GM12878 (cell line): Measurements from ENCODE around the gene INPP5D. TPM values are rescaled to one million over a fixed set of nuclear protein-coding genes. Genes with fewer than 3 reads are reported as not detected.

Experiments
- ATAC-seq: fragments of 200-7000 bp; cut with Tn5 transposase; 3 replicates; pipeline ENCODE4 v1.9.1; 2020; ENCODE audit warnings: mild to moderate bottlenecking, moderate library complexity
- Bru-seq: library from RNA; stranded (reverse); fragments of 400-500 nt; gene quantifications from one replicate; lab custom pipeline; 2021; lab: Mats Ljungman, UMichigan
- BruChase-seq, 2 experiments: library from RNA; stranded (reverse); fragments of 400-500 nt; gene quantifications; one replicate each; lab custom pipeline; 2021; lab: Mats Ljungman, UMichigan
- BruUV-seq: library from RNA; stranded (reverse); fragments of 400-500 nt; replicated peaks from 2 replicates; lab custom pipeline; 2021; lab: Mats Ljungman, UMichigan
- CTCF ChIA-PET: fragments of 300-600 bp; sonication (Branson Sonifier 250); formaldehyde crosslinking; extraction: SDS; loops from one replicate; lab custom pipeline; 2021; ENCODE audit warnings: inconsistent platforms; lab: Yijun Ruan, JAX
- POLR2A ChIA-PET: fragments of 350-600 bp; formaldehyde crosslinking; extraction: SDS; loops from one replicate; lab custom pipeline; 2021; ENCODE audit warnings: inconsistent platforms; lab: Charles Lee
- RAD21 ChIA-PET: fragments of 300-600 bp; sonication (Branson Sonifier 250); formaldehyde crosslinking; loops from one replicate; lab custom pipeline; 2023; ENCODE audit warnings: antibody characterized with exemption; ENCODE audit not compliant: unreplicated experiment; lab: Charles Lee
- SMC1A ChIA-PET: fragments of 300-600 bp; sonication (Branson Sonifier 250); formaldehyde crosslinking; loops from one replicate; lab custom pipeline; 2023; ENCODE audit not compliant: unreplicated experiment, uncharacterized antibody; lab: Charles Lee
- DNase-seq: peaks from one replicate; pipeline ENCODE4 v3.0.0-alpha.2; 2011; ENCODE audit warnings: low read depth, low spot score
- FAIRE-seq: peaks from 3 replicates; lab custom pipeline; 2011; peaks lifted over from hg19 to GRCh38; lab: Jason Lieb, UNC
- H2AFZ ChIP-seq: 2 replicates; pipeline ENCODE4 v1.6.0; 2011; ENCODE audit warnings: low read depth, low read length, control low read depth; ENCODE audit not compliant: control insufficient read depth
- H3K27ac ChIP-seq: 2 replicates; pipeline ENCODE4 v1.5.1; 2011; ENCODE audit warnings: control low read depth; ENCODE audit not compliant: control insufficient read depth, insufficient read depth
- H3K27me3 ChIP-seq, 2 experiments: replicated peaks in 1 of 2; 2 replicates each; pipeline versions ENCODE4 v1.6.0 to v1.6.1; 2011; ENCODE audit warnings: low read length in 1 of 2; ENCODE audit not compliant: control insufficient read depth in 2 of 2, insufficient read depth in 2 of 2
- H3K36me3 ChIP-seq, 2 experiments: 2 replicates each; pipeline ENCODE4 v1.5.1; 2011; ENCODE audit warnings: low read length in 1 of 2; ENCODE audit not compliant: control insufficient read depth in 2 of 2, insufficient read depth in 2 of 2
- H3K4me1 ChIP-seq: 2 replicates; pipeline ENCODE4 v1.6.1; 2011; ENCODE audit warnings: mild to moderate bottlenecking, low read length, moderate library complexity, mixed read lengths; ENCODE audit not compliant: control insufficient read depth, insufficient read depth
- H3K4me2 ChIP-seq: 2 replicates; pipeline ENCODE4 v1.6.0; 2011; ENCODE audit warnings: control low read depth; ENCODE audit not compliant: control insufficient read depth, insufficient read depth
- H3K4me3 ChIP-seq: fragments of 200-600 bp; sonication (generic); 2 replicates; pipeline ENCODE4 v1.5.1; 2016
- H3K79me2 ChIP-seq: 2 replicates; pipeline ENCODE4 v1.6.0; 2011; ENCODE audit warnings: low read length; ENCODE audit not compliant: control insufficient read depth, insufficient read depth
- H3K9ac ChIP-seq: 2 replicates; pipeline ENCODE4 v1.8.0; 2011; ENCODE audit warnings: low read length, control low read depth, mixed read lengths; ENCODE audit not compliant: control insufficient read depth, insufficient read depth
- H3K9me3 ChIP-seq: replicated peaks from 3 replicates; pipeline ENCODE4 v1.5.1; 2011; ENCODE audit warnings: mild to moderate bottlenecking, low read length; ENCODE audit not compliant: control insufficient read depth, insufficient read depth
- H4K20me1 ChIP-seq: 2 replicates; pipeline ENCODE4 v1.6.0; 2011; ENCODE audit not compliant: control insufficient read depth, insufficient read depth
- ATF7 ChIP-seq: fragments of 450-650 bp; IDR thresholded peaks from 2 replicates; pipeline ENCODE4 v1.6.1; 2016; ENCODE audit warnings: low read depth, mild to moderate bottlenecking
- BHLHE40 ChIP-seq, 2 experiments: fragments of 450-650 bp in 1 of 2; IDR thresholded peaks; 2 replicates each; pipeline ENCODE4 v1.6.1; 2011 to 2017; ENCODE audit warnings: low read depth in 2 of 2, borderline replicate concordance in 1 of 2, improper control_type of control experiment in 1 of 2, low read length in 1 of 2, mild to moderate bottlenecking in 1 of 2
- BRCA1 ChIP-seq: IDR thresholded peaks from 2 replicates; pipeline ENCODE4 v1.6.1; 2011; ENCODE audit warnings: low read depth, low read length, improper control_type of control experiment
- EED ChIP-seq: sonication (generic); IDR thresholded peaks from 2 replicates; pipeline ENCODE4 v1.6.1; 2016; ENCODE audit warnings: antibody characterized with exemption, low read depth
- MEF2A ChIP-seq: IDR thresholded peaks from 2 replicates; pipeline ENCODE4 v1.6.1; 2011; ENCODE audit warnings: low read depth, mild to moderate bottlenecking, low read length, moderate library complexity; ENCODE audit not compliant: insufficient read depth
- MTA2 ChIP-seq: fragments of 450-650 bp; IDR thresholded peaks from 2 replicates; pipeline ENCODE4 v1.6.1; 2016; ENCODE audit warnings: low read depth, mild to moderate bottlenecking, moderate library complexity
- POLR2AphosphoS5 ChIP-seq: IDR thresholded peaks from 2 replicates; pipeline ENCODE4 v1.6.1; 2011; ENCODE audit warnings: mild to moderate bottlenecking, low read length, inconsistent platforms
- RAD51 ChIP-seq: fragments of 450-650 bp; IDR thresholded peaks from 2 replicates; pipeline ENCODE4 v1.6.1; 2016; ENCODE audit warnings: moderate library complexity, mild to moderate bottlenecking, inconsistent platforms
- SREBF1 ChIP-seq: IDR thresholded peaks from 2 replicates; pipeline ENCODE4 v1.6.1; 2012; ENCODE audit warnings: mild to moderate bottlenecking, low read length
- WGBS: methylation state at CpG from one replicate; pipeline ENCODE4 v1.1.6; 2016; ENCODE audit warnings: low lambda C conversion rate; ENCODE audit not compliant: insufficient replicate concordance, insufficient coverage; ENCODE audit errors: missing lambda C conversion rate; 5-methylcytosine and 5-hydroxymethylcytosine counted together
- in situ Hi-C: fragments of 300-500 bp; cut with MboI; formaldehyde crosslinking; loops from 9 replicates; pipeline ENCODE4 v1.14.3; 2018; ENCODE audit warnings: mixed read lengths
- intact Hi-C: fragments of 100-400 bp; cut with micrococcal nuclease; formaldehyde crosslinking; loops from one replicate; pipeline ENCODE4 v1.14.2; 2022; ENCODE audit not compliant: unreplicated experiment
- long read RNA-seq, 2 experiments: library from polyadenylated mRNA; unstranded; transcript quantifications; one replicate each; pipeline ENCODE4 v2.0.0, GENCODE V29; 2019 to 2020
- polyA minus RNA-seq, 3 experiments: library from RNA; depleted of rRNA, polyadenylated mRNA; stranded (reverse); fragments of >200 nt; gene quantifications; 2 replicates each; pipeline ENCODE4 v1.2.3, GENCODE V29; 2011
- polyA plus RNA-seq, 11 experiments: library from polyadenylated mRNA; depleted of rRNA in 4 of 11; unstranded in 6 of 11; stranded (reverse) in 5 of 11; fragments of >200 nt; fragmentation: Nextera tagmentation in 4 of 11; fragmentation: Illumina TruSeq in 1 of 11; extraction: Ambion mirVana in 4 of 11; extraction: Trizol in 1 of 11; gene quantifications; 1 replicate in 1 of 11; 2 replicates in 10 of 11; pipeline versions ENCODE4 v1.2.1 to v1.2.3, GENCODE V29; 2011 to 2016; ENCODE audit warnings: inconsistent platforms in 2 of 11, missing spikeins in 2 of 11, low read depth in 1 of 11
- total RNA-seq, 4 experiments: library from RNA; depleted of rRNA in 3 of 4; stranded (reverse); fragments of >200 nt in 3 of 4; fragmentation: Illumina TruSeq in 1 of 4; extraction: Trizol in 1 of 4; gene quantifications; 2 replicates each; pipeline versions ENCODE4 v1.2.1 to v1.2.3, GENCODE V29; 2013 to 2021
- TF ChIP-seq, protein P1 (sequence below): fragments of 450-650 bp; IDR thresholded peaks from 2 replicates; pipeline ENCODE4 v1.6.1; 2017; ENCODE audit warnings: mild to moderate bottlenecking, moderate library complexity
- TF ChIP-seq, protein P2 (sequence below): fragments of 450-650 bp; IDR thresholded peaks from 2 replicates; pipeline ENCODE4 v1.6.1; 2017; ENCODE audit warnings: mild to moderate bottlenecking, low read depth, inconsistent platforms; ENCODE audit not compliant: poor library complexity, severe bottlenecking

Gene INPP5D
- 345 and 366 TPM in 2 replicates for total RNA-seq (2013; cell fraction: nucleolus; rRNA removed)
- total RNA-seq (2014; rRNA removed) (66.2 and 89.5 TPM in 2 replicates), total RNA-seq (2014; rRNA removed; fragmentation: Illumina TruSeq; extraction: Trizol) (64.9 and 74.6 TPM in 2 replicates), total RNA-seq (2021) (126 and 139 TPM in 2 replicates), polyA plus RNA-seq (2011; rRNA removed) (24.3 and 43.0 TPM in 2 replicates), polyA plus RNA-seq (2014; fragmentation: Illumina TruSeq; extraction: Trizol) (78.1 and 101 TPM in 2 replicates), polyA plus RNA-seq (2014; fragmentation: Nextera tagmentation; extraction: Ambion mirVana) (10 to 100 TPM; 11.8 to 19.4 TPM), polyA plus RNA-seq (2014; rRNA removed) (88.1 and 102 TPM in 2 replicates), polyA plus RNA-seq (2016; fragmentation: Nextera tagmentation; extraction: Ambion mirVana) (100 to 1,000 TPM; 101 to 104 TPM), polyA minus RNA-seq (2011; rRNA and poly(A)+ RNA removed) (142 and 157 TPM in 2 replicates), Bru-seq, nascent RNA (percentile 93 among the genes with signal in this experiment), BruChase-seq, experiment 1, labeled RNA remaining after a 6-hour chase (percentile 92 among the genes with signal in this experiment), BruChase-seq, experiment 2, labeled RNA remaining after a 2-hour chase (percentile 86 among the genes with signal in this experiment)
- 51.0 TPM for polyA plus RNA-seq (2011; ENCODE audit: low read depth)
- 39.4 and 45.6 TPM in 2 replicates for polyA plus RNA-seq (2011; cell fraction: cytosol; rRNA removed)
- 143 and 184 TPM in 2 replicates for polyA plus RNA-seq (2011; cell fraction: nucleus; rRNA removed)
- 79.5 and 83.6 TPM in 2 replicates for polyA plus RNA-seq (2012)
- 40.2 and 55.8 TPM in 2 replicates for polyA minus RNA-seq (2011; cell fraction: cytosol; rRNA and poly(A)+ RNA removed)
- polyA minus RNA-seq (2011; cell fraction: nucleus; rRNA and poly(A)+ RNA removed), result 114 and 175 TPM in 2 replicates
- long read RNA-seq, experiment 1, full-length matches to known transcripts, result 14 of 34 reads
- long read RNA-seq, experiment 1, partial matches to known transcripts, result 13 of 34 reads
- long read RNA-seq, experiment 1, other reads (novel, unspliced or antisense), result 7 of 34 reads
- long read RNA-seq, experiment 2, transcript INPP5D-205 (6 exons, 2,545 nt), result major isoform, 8 of 71 reads
- long read RNA-seq, experiment 2, partial matches to known transcripts, result 37 of 71 reads
- long read RNA-seq, experiment 2, other reads (novel, unspliced or antisense), result 26 of 71 reads

DNA sequence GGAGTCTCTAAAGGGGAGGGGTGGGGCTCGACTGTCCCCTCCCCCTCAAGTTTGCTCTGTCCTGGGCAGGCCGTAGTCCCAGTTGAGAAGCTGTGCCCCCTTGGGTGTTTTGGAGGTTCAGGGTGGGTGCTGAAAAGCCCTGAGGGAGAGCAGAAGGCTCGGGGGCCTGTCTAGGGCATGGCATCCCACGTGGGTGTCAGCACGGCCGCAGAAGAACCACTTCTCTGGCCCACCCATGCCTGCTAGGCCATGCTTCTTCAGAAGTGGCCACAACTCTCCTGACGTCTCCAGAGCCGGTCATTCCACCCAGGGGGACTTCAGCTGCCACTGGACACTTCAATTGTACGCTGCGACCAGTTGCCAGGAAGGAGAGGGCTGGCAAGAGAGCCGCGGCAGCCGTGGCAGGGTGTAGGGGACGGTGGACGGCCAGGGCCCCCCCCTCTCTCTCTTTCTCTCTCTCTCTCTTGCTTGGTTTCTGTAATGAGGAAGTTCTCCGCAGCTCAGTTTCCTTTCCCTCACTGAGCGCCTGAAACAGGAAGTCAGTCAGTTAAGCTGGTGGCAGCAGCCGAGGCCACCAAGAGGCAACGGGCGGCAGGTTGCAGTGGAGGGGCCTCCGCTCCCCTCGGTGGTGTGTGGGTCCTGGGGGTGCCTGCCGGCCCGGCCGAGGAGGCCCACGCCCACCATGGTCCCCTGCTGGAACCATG is at the start of gene INPP5D:
TSS of gene INPP5D (plus strand) at position 546 of the 704 bp plus-strand sequence. CDS start at position 683, 137 bp downstream.
- peak within 1 kb of the TSS; percentile 91 for H3K9ac ChIP-seq
- intact Hi-C loops, result loop anchor here (5.0 kb wide), 1 partner anchor 792 kb away; the partner anchor contains the start of gene HJURP
- TF ChIP-seq BRCA1 (no peak), EED (peak; percentile 62; the same call in 1 of the 2 replicates), MEF2A (peak; percentile 14; the same call in 1 of the 2 replicates), MTA2 (peak; percentile 74; the same call in 1 of the 2 replicates), ATF7 (peak; percentile 56; the same call in 1 of the 2 replicates), BHLHE40 (IDR thresholded peaks at IDR 0.05; ENCODE audit: borderline replicate concordance in 1 of 2, low read depth in 2 of 2, low read length in 1 of 2) (peak in 1 of 2 experiments; percentile 54; a peak in 1 of 4 replicates), SREBF1 (no peak), RAD51 (no peak), POLR2AphosphoS5 (peak; percentile 89)
- TF ChIP-seq, protein P1, sequence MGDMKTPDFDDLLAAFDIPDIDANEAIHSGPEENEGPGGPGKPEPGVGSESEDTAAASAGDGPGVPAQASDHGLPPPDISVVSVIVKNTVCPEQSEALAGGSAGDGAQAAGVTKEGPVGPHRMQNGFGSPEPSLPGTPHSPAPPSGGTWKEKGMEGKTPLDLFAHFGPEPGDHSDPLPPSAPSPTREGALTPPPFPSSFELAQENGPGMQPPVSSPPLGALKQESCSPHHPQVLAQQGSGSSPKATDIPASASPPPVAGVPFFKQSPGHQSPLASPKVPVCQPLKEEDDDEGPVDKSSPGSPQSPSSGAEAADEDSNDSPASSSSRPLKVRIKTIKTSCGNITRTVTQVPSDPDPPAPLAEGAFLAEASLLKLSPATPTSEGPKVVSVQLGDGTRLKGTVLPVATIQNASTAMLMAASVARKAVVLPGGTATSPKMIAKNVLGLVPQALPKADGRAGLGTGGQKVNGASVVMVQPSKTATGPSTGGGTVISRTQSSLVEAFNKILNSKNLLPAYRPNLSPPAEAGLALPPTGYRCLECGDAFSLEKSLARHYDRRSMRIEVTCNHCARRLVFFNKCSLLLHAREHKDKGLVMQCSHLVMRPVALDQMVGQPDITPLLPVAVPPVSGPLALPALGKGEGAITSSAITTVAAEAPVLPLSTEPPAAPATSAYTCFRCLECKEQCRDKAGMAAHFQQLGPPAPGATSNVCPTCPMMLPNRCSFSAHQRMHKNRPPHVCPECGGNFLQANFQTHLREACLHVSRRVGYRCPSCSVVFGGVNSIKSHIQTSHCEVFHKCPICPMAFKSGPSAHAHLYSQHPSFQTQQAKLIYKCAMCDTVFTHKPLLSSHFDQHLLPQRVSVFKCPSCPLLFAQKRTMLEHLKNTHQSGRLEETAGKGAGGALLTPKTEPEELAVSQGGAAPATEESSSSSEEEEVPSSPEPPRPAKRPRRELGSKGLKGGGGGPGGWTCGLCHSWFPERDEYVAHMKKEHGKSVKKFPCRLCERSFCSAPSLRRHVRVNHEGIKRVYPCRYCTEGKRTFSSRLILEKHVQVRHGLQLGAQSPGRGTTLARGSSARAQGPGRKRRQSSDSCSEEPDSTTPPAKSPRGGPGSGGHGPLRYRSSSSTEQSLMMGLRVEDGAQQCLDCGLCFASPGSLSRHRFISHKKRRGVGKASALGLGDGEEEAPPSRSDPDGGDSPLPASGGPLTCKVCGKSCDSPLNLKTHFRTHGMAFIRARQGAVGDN, result peak; percentile 71
- TF ChIP-seq, protein P2, sequence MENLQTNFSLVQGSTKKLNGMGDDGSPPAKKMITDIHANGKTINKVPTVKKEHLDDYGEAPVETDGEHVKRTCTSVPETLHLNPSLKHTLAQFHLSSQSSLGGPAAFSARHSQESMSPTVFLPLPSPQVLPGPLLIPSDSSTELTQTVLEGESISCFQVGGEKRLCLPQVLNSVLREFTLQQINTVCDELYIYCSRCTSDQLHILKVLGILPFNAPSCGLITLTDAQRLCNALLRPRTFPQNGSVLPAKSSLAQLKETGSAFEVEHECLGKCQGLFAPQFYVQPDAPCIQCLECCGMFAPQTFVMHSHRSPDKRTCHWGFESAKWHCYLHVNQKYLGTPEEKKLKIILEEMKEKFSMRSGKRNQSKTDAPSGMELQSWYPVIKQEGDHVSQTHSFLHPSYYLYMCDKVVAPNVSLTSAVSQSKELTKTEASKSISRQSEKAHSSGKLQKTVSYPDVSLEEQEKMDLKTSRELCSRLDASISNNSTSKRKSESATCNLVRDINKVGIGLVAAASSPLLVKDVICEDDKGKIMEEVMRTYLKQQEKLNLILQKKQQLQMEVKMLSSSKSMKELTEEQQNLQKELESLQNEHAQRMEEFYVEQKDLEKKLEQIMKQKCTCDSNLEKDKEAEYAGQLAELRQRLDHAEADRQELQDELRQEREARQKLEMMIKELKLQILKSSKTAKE, result no peak

More for the DNA sequence above, at the start of gene INPP5D:
- CTCF ChIA-PET, result interaction anchor here (0.7 to 6.2 kb wide), 27 partner anchors 8 to 301 kb away, joined by 3 to 68 read pairs (median 6); partner anchors contain the start of gene ATG16L1
- FAIRE-seq (no peak), DNase-seq (no peak), ATAC-seq (peak; percentile 63)
- peaks cover 3% of the 10 kb centered on the region; the same call in 1 of the 2 replicates for H4K20me1 ChIP-seq
- RAD21 ChIA-PET, result interaction anchor here (1.2 to 13.5 kb wide), 21 partner anchors 10 to 300 kb away, joined by 3 to 361 read pairs (median 5); partner anchors contain the start of gene ATG16L1
- BruUV-seq, result no TSS peak
- H3K4me3 ChIP-seq, result peak within 1 kb of the TSS; percentile 94
- SMC1A ChIA-PET, result interaction anchor here (0.6 to 13.6 kb wide), 30 partner anchors 9 to 309 kb away, joined by 3 to 351 read pairs (median 4); partner anchors contain the start of gene ATG16L1
- H3K79me2 ChIP-seq, result peaks cover 56% of the 10 kb centered on the region
- WGBS, result 2% methylated on average over 26 of the region's 26 CpGs
- no peaks in the 10 kb centered on the region for H3K27me3 ChIP-seq
- H3K9me3 ChIP-seq, result no peaks in the 10 kb centered on the region
- H3K4me1 ChIP-seq, result peaks cover 34% of the 10 kb centered on the region
- H3K27ac ChIP-seq, result peak within 1 kb of the TSS; percentile 93
- peak within 1 kb of the TSS; percentile 81 for H2AFZ ChIP-seq
- in situ Hi-C loops, result no loop called here
- peaks cover 0 to 7% of the 10 kb centered on the region in 2 experiments; a peak in 2 of 4 replicates for H3K36me3 ChIP-seq
- POLR2A ChIA-PET, result interaction anchor here (0.6 to 9.6 kb wide), 18 partner anchors 11 to 197 kb away, joined by 3 to 271 read pairs (median 6); partner anchors contain the start of gene ATG16L1
- H3K4me2 ChIP-seq, result peak within 1 kb of the TSS; percentile 98
